Embryonic facial prominence (tissue), 1 donor: ENCODE measurements around the gene GATAD1.
"Not testable (repeated sequence)": the region's sequence is repeated elsewhere in the genome, so short reads cannot be mapped to it uniquely, and the experiment has no call there.

Experiments
- DNase-seq: peaks from one replicate; pipeline ENCODE4 v3.0.0-alpha.2; 2016; ENCODE audit errors: extremely low spot score

Gene GATAD1

GRCh38 chr7:92436612-92437445 is 10.5 kb upstream of the GATAD1 start:
- DNase-seq: no peak

GRCh38 chr7:92437956-92438491 is 9.3 kb upstream of the GATAD1 start:
- no peak for DNase-seq

- DNase-seq: not testable (repeated sequence)
These were observed 4.6 kb upstream of the GATAD1 start for GRCh38 chr7:92442720-92443119.

GRCh38 chr7:92446869-92447344 is 375 bp upstream of the GATAD1 start:
- DNase-seq: no peak

GRCh38 chr7:92448205-92448747 is 994 bp downstream of the GATAD1 start:
- DNase-seq: no peak

GRCh38 chr7:92451645-92452044 is 4.4 kb downstream of the GATAD1 start:
- no peak for DNase-seq

- no peak for DNase-seq
These were observed 9.0 kb downstream of the GATAD1 start for GRCh38 chr7:92456236-92456635.

- DNase-seq: no peak
These were observed 12.8 kb downstream of the GATAD1 start for GRCh38 chr7:92460109-92460508.

- DNase-seq: no peak
These were observed 13.2 kb downstream of the GATAD1 start for GRCh38 chr7:92460510-92460909.

- DNase-seq: no peak
These were observed 14.0 kb downstream of the GATAD1 start for GRCh38 chr7:92461027-92462003.

GRCh38 chr7:92462560-92462959 is 15.3 kb downstream of the GATAD1 start:
- DNase-seq: no peak

GRCh38 chr7:92464515-92464914 is 17.2 kb downstream of the GATAD1 start:
- DNase-seq: no peak

GRCh38 chr7:92466682-92467081 is 19.4 kb downstream of the GATAD1 start:
- no peak for DNase-seq

GRCh38 chr7:92468589-92468988 is 21.3 kb downstream of the GATAD1 start:
- DNase-seq: not testable (repeated sequence)

GRCh38 chr7:92473989-92474388 is 26.7 kb downstream of the GATAD1 start:
- not testable (repeated sequence) for DNase-seq

- not testable (repeated sequence) for DNase-seq
These were observed 28.0 kb downstream of the GATAD1 start for GRCh38 chr7:92475261-92475770.

- not testable (repeated sequence) for DNase-seq
These were observed 28.7 kb downstream of the GATAD1 start for GRCh38 chr7:92475851-92476590.

- DNase-seq: not testable (repeated sequence)
These were observed 30.4 kb downstream of the GATAD1 start, which contains the start of gene ERVW-1 for GRCh38 chr7:92477681-92478080. Gene ERVW-1, minus strand, starts transcription at chr7:92477946. Its CDS starts 7,565 bp downstream, at chr7:92470381.

GRCh38 chr7:92478095-92478494 is 30.8 kb downstream of the GATAD1 start:
- DNase-seq: no peak

- DNase-seq: no peak
These were observed 31.4 kb downstream of the GATAD1 start for GRCh38 chr7:92478711-92479110.

GRCh38 chr7:92479146-92479545 is 31.9 kb downstream of the GATAD1 start:
- DNase-seq: not testable (repeated sequence)
